Measurements from ENCODE around the gene CRAMP1. TPM values are rescaled to one million over a fixed set of nuclear protein-coding genes. Genes with fewer than 3 reads are reported as not detected.
"Not testable (repeated sequence)": the region's sequence is repeated elsewhere in the genome, so short reads cannot be mapped to it uniquely, and the experiment has no call there.

The CRAMP1 gene
- total RNA-seq, 1 donor from 2014 or later, result 12.3 TPM

DNA sequence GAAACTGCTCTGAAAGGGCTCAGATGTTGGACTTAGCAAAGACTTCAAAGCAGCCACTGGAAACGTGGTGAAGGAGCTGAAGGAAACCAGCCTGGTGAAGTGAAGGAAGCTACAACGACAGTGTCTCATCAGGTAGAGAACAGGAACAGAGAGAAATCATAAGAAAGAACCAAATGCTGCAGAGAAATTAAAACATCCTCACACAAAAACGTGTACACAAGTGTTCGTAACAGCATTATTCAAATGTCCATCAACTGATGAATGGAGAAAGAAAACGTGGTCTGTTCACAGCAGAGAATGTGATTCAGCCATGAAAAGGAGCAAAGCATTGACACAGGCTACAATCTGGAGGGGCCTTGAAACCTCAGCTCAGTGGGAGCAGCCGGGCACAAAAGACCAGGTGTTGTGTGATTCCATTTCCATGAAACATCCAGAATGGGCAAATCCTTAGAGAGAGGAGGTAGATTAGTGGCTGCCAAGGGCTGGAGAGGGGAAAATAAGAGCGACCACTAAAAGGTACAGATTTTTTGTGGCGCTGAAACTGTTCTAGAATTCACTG is 27.2 kb upstream of the CRAMP1 start:
- Histone ChIP-seq H3K9me3 (replicated peaks) (no peaks in the 10 kb centered on the region), H3K27ac (replicated peaks) (no peak overlapping the region), H3K27me3 (ENCODE audit: low read depth) (no peaks in the 10 kb centered on the region), H3K4me3 (no peak overlapping the region), H3K36me3 (peaks cover 58% of the 10 kb centered on the region), H3K4me1 (no peaks in the 10 kb centered on the region)
- DNase-seq, result no peak
- intact Hi-C loops (cut with micrococcal nuclease), result no loop called here
- TF ChIP-seq, protein P1, sequence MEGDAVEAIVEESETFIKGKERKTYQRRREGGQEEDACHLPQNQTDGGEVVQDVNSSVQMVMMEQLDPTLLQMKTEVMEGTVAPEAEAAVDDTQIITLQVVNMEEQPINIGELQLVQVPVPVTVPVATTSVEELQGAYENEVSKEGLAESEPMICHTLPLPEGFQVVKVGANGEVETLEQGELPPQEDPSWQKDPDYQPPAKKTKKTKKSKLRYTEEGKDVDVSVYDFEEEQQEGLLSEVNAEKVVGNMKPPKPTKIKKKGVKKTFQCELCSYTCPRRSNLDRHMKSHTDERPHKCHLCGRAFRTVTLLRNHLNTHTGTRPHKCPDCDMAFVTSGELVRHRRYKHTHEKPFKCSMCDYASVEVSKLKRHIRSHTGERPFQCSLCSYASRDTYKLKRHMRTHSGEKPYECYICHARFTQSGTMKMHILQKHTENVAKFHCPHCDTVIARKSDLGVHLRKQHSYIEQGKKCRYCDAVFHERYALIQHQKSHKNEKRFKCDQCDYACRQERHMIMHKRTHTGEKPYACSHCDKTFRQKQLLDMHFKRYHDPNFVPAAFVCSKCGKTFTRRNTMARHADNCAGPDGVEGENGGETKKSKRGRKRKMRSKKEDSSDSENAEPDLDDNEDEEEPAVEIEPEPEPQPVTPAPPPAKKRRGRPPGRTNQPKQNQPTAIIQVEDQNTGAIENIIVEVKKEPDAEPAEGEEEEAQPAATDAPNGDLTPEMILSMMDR (IDR thresholded peaks at IDR 0.05; ENCODE audit: borderline replicate concordance), result no peak

GRCh38 chr16:1590366-1590765 is 21.8 kb upstream of the CRAMP1 start:
- H3K4me3 ChIP-seq, result no peak overlapping the region
- no peaks in the 10 kb centered on the region for H3K4me1 ChIP-seq
- DNase-seq, result no peak
- intact Hi-C loops (cut with micrococcal nuclease), result no loop called here
- peaks cover 20% of the 10 kb centered on the region for H3K36me3 ChIP-seq
- H3K27me3 ChIP-seq (ENCODE audit: low read depth), result no peaks in the 10 kb centered on the region
- no peak overlapping the region for H3K27ac ChIP-seq (replicated peaks)
- H3K9me3 ChIP-seq (replicated peaks), result no peaks in the 10 kb centered on the region
- TF ChIP-seq, protein P1 (IDR thresholded peaks at IDR 0.05; ENCODE audit: borderline replicate concordance), result no peak

- TF ChIP-seq, protein P1 (IDR thresholded peaks at IDR 0.05; ENCODE audit: borderline replicate concordance), result no peak
- intact Hi-C loops (cut with micrococcal nuclease), result no loop called here
- no peak for DNase-seq
- peaks cover 19% of the 10 kb centered on the region for H3K36me3 ChIP-seq
- no peaks in the 10 kb centered on the region for H3K9me3 ChIP-seq (replicated peaks)
- H3K4me3 ChIP-seq, result no peak overlapping the region
- H3K4me1 ChIP-seq, result no peaks in the 10 kb centered on the region
- H3K27me3 ChIP-seq (ENCODE audit: low read depth), result no peaks in the 10 kb centered on the region
- H3K27ac ChIP-seq (replicated peaks), result no peak overlapping the region
Measured at GRCh38 chr16:1590930-1591705, 21.0 kb upstream of the CRAMP1 start.

- Histone ChIP-seq H3K27ac (replicated peaks) (no peak overlapping the region), H3K4me1 (no peaks in the 10 kb centered on the region), H3K36me3 (peaks cover 7% of the 10 kb centered on the region), H3K4me3 (no peak overlapping the region), H3K9me3 (replicated peaks) (no peaks in the 10 kb centered on the region), H3K27me3 (ENCODE audit: low read depth) (no peaks in the 10 kb centered on the region)
- TF ChIP-seq, protein P1 (IDR thresholded peaks at IDR 0.05; ENCODE audit: borderline replicate concordance), result no peak
- intact Hi-C loops (cut with micrococcal nuclease), result no loop called here
- DNase-seq, result no peak
Measured at GRCh38 chr16:1592446-1592845, 19.7 kb upstream of the CRAMP1 start.

- DNase-seq; H3K4me3 ChIP-seq; intact Hi-C loops (cut with micrococcal nuclease): not testable (repeated sequence)
Measured at GRCh38 chr16:1595511-1595910, 16.6 kb upstream of the CRAMP1 start.

GRCh38 chr16:1596516-1596915 is 15.6 kb upstream of the CRAMP1 start:
- no peak overlapping the region for H3K27ac ChIP-seq (replicated peaks)
- no peak for DNase-seq

More at GRCh38 chr16:1595511-1595910, 16.6 kb upstream of the CRAMP1 start:
- H3K4me1 ChIP-seq; H3K27me3 ChIP-seq (ENCODE audit: low read depth); H3K27ac ChIP-seq (replicated peaks); H3K9me3 ChIP-seq (replicated peaks); H3K36me3 ChIP-seq: not testable (repeated sequence)

More at GRCh38 chr16:1596516-1596915, 15.6 kb upstream of the CRAMP1 start:
- intact Hi-C loops (cut with micrococcal nuclease), result no loop called here
- TF ChIP-seq, protein P1 (IDR thresholded peaks at IDR 0.05; ENCODE audit: borderline replicate concordance), result no peak
- peaks cover 7% of the 10 kb centered on the region for H3K36me3 ChIP-seq
- H3K4me3 ChIP-seq, result no peak overlapping the region
- H3K4me1 ChIP-seq, result no peaks in the 10 kb centered on the region
- H3K9me3 ChIP-seq (replicated peaks), result no peaks in the 10 kb centered on the region
- H3K27me3 ChIP-seq (ENCODE audit: low read depth), result no peaks in the 10 kb centered on the region
